ENCODE results near the gene IFNA21. TPM values are rescaled to one million over a fixed set of nuclear protein-coding genes. Genes with fewer than 3 reads are reported as not detected.
A peak's percentile ranks its signal among the peaks of the same experiment; 100 is the strongest.

Gene IFNA21
- total and polyA plus RNA-seq, 2 of the 8 experiments (the other 6 are each of a cell fraction or from before 2014, with no cell fraction given), result not detected

DNA sequence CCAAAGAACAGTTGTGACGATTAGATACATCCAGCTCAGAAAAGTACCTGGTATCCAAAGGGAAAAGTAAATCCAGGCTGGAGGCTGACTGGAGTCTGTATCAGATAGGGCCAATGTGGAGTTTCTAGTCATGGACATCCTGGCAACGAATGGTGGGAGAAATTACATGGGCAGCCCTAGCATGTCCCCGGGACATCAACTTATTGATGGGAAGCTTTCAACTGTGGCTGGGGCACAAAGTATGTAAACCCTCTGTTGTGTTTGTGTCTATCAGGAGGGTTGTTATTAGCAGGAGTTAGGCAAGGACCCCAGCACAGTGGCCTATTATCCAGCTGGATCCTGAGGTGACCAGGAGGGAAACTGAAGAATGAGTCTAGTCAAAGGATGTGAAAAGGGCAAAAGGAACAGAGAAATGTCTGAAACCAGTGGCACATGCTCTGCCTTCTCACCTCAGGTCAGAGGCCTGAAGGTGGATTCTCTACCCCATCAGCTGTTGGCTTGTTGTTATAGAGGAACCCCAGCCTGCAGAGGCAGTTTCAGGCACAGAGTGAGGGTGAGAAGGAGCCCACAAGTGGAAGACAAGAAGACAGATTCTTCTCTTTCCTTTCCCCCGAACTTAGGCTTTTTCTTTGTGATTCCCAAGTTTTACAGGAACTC is 44.7 kb downstream of the IFNA21 start:
- Histone ChIP-seq H2AFZ (ENCODE audit: low read length) (0 out of 2 replicates have a peak overlapping the region, but pooled peaks have one; percentile 17), H3K23ac (ENCODE audit: insufficient read length) (no peak overlapping the region), H3K4me3 (ENCODE audit: extremely low read depth in 1 of 4, insufficient read depth in 2 of 4, low read depth in 3 of 4, low read length in 4 of 4) (no peak overlapping the region), H3K9me3 (ENCODE audit: insufficient read depth in 2 of 2, low read depth in 1 of 2, low read length in 1 of 2) (no peaks in the 10 kb centered on the region), H3K9ac (replicated peaks in 1 of 4; ENCODE audit: extremely low read depth in 1 of 4, low read depth in 3 of 4, low read length in 3 of 4) (no peak overlapping the region), H3K56ac (replicated peaks; ENCODE audit: insufficient read length, low read depth, low read length) (no peak overlapping the region), H3K18ac (ENCODE audit: extremely low read depth, low read length) (no peak overlapping the region), H3K79me1 (ENCODE audit: low read depth, low read length) (no peaks in the 10 kb centered on the region), H2BK120ac (replicated peaks; ENCODE audit: low read depth, low read length) (no peak overlapping the region), H3K27ac (ENCODE audit: low read depth, low read length) (no peak overlapping the region), H4K91ac (replicated peaks; ENCODE audit: insufficient read length, low read length) (no peak overlapping the region), H3K4me1 (replicated peaks in 1 of 4; ENCODE audit: control insufficient read depth in 3 of 4, insufficient read depth in 4 of 4, low read length in 3 of 4) (no peaks in the 10 kb centered on the region), H2BK5ac (ENCODE audit: low read depth, low read length) (no peak overlapping the region), H4K5ac (ENCODE audit: insufficient read length, low read depth, low read length) (no peak overlapping the region), H4K20me1 (replicated peaks in 1 of 2; ENCODE audit: control insufficient read depth in 1 of 2, insufficient read depth in 2 of 2, low read length in 2 of 2) (no peaks in the 10 kb centered on the region), H3K27me3 (replicated peaks in 1 of 4; ENCODE audit: control insufficient read depth in 3 of 4, extremely low read depth in 1 of 4, insufficient read depth in 3 of 4, low read length in 3 of 4) (no peaks in the 10 kb centered on the region; a peak in 1 of 7 replicates), H2BK15ac (ENCODE audit: low read length) (no peak overlapping the region), H2AK5ac (ENCODE audit: low read depth, low read length) (no peak overlapping the region), H3K36me3 (ENCODE audit: control insufficient read depth in 2 of 4, insufficient read depth in 4 of 4, low read length in 3 of 4) (no peaks in the 10 kb centered on the region; a peak in 1 of 8 replicates), H3K79me2 (ENCODE audit: control insufficient read depth in 1 of 2, insufficient read depth in 2 of 2, low read length in 2 of 2) (no peaks in the 10 kb centered on the region), H4K8ac (ENCODE audit: extremely low read depth, insufficient read depth, low read length) (no peak overlapping the region), H3K23me2 (ENCODE audit: low read depth, low read length) (no peaks in the 10 kb centered on the region), H3K4ac (replicated peaks; ENCODE audit: insufficient read length, low read depth, low read length) (no peak overlapping the region), H3K14ac (ENCODE audit: insufficient read length) (no peak overlapping the region), H2BK12ac (ENCODE audit: low read depth, low read length) (no peak overlapping the region), H3K4me2 (ENCODE audit: insufficient read depth in 1 of 2, low read depth in 2 of 2, low read length in 2 of 2) (no peak overlapping the region), H2BK20ac (ENCODE audit: low read length) (no peak overlapping the region)
- 76% methylated on average over 4 of the region's 4 CpGs; no CpG with 5 or more reads in 1 of the 2 experiments for WGBS, 2 experiments (ENCODE audit: extremely low coverage in 1 of 2, insufficient coverage in 1 of 2, insufficient read length in 1 of 2, insufficient replicate concordance in 2 of 2, low coverage in 1 of 2, low lambda C conversion rate in 2 of 2, missing lambda C conversion rate in 1 of 2)
- FAIRE-seq (no peak), DNase-seq (ENCODE audit: low read depth in 1 of 2, low spot score in 2 of 2) (no peak)
- CTCF ChIA-PET (ENCODE audit: partially characterized antibody), result interaction anchor here (0.6 to 1.5 kb wide), 3 partner anchors 10 to 26 kb away, joined by 3 to 13 read pairs (median 4); no protein-coding TSS in a partner anchor
- POLR2A ChIA-PET (ENCODE audit: partially characterized antibody), result no interaction called here
- no peak for TF ChIP-seq CHD1 (IDR thresholded peaks at IDR 0.05; ENCODE audit: low read depth, low read length)
- TF ChIP-seq SAP30 (IDR thresholded peaks at IDR 0.05; ENCODE audit: insufficient read depth, insufficient replicate concordance, low read length), result no peak
- TF ChIP-seq HDAC6 (IDR thresholded peaks at IDR 0.05; ENCODE audit: low read depth, low read length), result no peak
- no peak for TF ChIP-seq TAF1 (IDR thresholded peaks at IDR 0.05; ENCODE audit: low read depth, low read length)
- no peak for TF ChIP-seq SP1 (IDR thresholded peaks at IDR 0.05; ENCODE audit: low read depth, low read length)
- no peak for TF ChIP-seq EZH2 (IDR thresholded peaks at IDR 0.05; ENCODE audit: low read depth, low read length, severe bottlenecking)
- TF ChIP-seq SP2 (IDR thresholded peaks at IDR 0.05; ENCODE audit: low read length), result no peak
- TF ChIP-seq NRF1 (IDR thresholded peaks at IDR 0.05; ENCODE audit: low read depth, low read length), result no peak
- no peak for TF ChIP-seq ZNF274 (IDR thresholded peaks at IDR 0.05; ENCODE audit: borderline replicate concordance, extremely low read depth, low read length)
- TF ChIP-seq SP4 (IDR thresholded peaks at IDR 0.05; ENCODE audit: low read length), result no peak
- TF ChIP-seq KDM4A (IDR thresholded peaks at IDR 0.05; ENCODE audit: low read depth, low read length, severe bottlenecking), result no peak
- no peak for TF ChIP-seq RNF2 (IDR thresholded peaks at IDR 0.05; ENCODE audit: borderline replicate concordance, low read depth, low read length, missing control alignments, poor library complexity, severe bottlenecking)
- TF ChIP-seq RXRA (IDR thresholded peaks at IDR 0.05; ENCODE audit: insufficient read depth, low read depth, low read length), result no peak

Measured in H1 (cell line).